Stimulated activated CD4-positive, alpha-beta T cell treated with anti-CD3 and anti-CD28 coated beads, Interleukin-1b, Interleukin-23, amount 100 ng/mL, for 4 hours (primary cell): Measurements from ENCODE around the gene PDCD5.
A peak's percentile ranks its signal among the peaks of the same experiment; 100 is the strongest.
"Not testable (repeated sequence)": the region's sequence is repeated elsewhere in the genome, so short reads cannot be mapped to it uniquely, and the experiment has no call there.

Source experiments
- DNase-seq, 2 donors: peaks; one replicate each; pipeline ENCODE4 v3.0.0-alpha.2; 2020; ENCODE audit warnings: low read depth in 2 of 2

The PDCD5 gene

DNA sequence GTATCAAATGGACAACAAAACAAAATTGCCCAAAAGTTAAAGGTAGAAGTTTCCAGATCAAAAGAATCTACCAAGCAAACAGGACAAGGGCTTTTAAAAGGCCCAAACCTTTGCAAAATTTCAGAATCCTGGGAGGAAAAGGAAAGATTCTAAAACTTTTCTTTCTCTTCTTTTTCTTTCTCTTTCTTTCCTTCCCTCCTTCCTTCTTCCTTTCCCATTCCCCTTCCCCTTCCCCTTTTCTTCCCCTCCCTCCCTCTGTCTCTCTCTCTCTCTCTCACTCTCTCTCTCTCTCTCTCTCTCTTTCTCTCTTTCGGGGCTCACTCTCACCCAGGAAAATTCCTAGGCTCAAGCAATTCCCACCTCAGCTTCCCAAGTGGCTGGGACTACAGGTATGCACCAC lies 4.2 kb upstream of the PDCD5 start:
- DNase-seq = no peak

DNA sequence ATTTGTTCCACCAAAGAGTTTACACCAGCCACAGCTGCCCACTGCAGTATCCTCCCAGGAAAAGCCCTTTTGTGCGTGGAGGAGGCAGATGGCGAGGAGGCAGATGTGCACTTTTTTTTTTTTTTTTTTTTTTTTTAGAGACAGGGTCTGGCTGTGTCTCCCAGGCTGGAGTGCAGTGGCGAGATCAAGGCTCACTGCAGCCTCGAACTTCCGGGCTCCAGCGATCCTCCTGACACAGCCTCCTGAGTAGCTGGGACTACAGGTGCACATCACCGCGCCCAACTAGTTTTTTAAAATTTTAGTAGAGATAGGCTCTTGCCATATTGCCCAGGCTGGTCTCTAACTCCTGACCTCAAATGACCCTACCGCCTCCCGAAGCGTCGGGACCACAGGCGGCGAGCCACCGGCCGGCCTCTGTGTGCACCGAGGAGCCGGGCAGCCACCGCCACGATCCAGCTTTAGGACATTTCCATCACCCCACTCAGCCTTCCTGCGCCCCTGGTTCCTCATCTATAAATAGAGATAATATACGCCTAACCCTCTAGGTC lies 563 bp upstream of the PDCD5 start:
- DNase-seq = no peak

DNA sequence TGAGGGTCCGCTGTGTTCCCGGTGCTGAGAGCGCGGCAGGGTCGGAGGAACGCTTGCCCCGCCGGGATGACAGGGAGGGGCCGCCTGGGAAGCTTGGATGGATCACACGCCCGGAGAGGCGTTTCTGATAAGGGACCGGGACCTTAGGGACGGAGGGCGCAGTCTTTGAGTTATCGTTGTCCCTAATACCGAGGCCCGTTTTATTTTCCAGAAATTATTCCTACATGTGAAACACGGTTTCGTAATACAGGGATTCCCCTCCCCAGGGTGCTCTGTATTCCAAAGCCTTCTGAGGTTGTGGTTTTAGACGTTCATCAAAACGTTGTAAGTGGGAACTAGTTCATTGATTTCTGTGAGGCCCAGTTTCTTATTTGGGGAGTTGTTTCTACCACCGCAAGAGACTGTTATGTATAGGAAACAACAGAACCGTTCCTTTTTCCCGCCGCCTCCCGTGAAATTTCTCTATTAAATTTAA lies 752 bp downstream of the PDCD5 start:
- no peak for DNase-seq

DNA sequence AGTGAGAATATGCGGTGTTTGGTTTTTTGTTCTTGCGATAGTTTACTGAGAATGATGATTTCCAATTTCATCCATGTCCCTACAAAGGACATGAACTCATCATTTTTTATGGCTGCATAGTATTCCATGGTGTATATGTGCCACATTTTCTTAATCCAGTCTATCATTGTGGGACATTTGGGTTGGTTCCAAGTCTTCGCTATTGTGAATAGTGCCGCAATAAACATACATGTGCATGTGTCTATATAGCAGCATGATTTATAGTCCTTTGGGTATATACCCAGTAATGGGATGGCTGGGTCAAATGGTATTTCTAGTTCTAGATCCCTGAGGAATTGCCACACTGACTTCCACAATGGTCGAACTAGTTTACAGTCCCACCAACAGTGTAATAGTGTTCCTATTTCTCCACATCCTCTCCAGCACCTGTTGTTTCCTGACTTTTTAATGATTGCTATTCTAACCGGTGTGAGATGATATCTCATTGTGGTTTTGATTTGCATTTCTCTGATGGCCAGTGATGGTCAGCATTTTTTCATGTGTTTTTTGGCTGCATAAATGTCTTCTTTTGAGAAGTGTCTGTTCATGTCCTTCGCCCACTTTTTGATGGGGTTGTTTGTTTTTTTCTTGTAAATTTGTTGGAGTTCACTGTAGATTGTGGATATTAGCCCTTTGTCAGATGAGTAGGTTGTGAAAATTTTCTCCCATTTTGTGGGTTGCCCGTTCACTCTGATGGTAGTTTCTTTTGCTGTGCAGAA lies 6.9 kb downstream of the PDCD5 start:
- DNase-seq = not testable (repeated sequence)

DNA sequence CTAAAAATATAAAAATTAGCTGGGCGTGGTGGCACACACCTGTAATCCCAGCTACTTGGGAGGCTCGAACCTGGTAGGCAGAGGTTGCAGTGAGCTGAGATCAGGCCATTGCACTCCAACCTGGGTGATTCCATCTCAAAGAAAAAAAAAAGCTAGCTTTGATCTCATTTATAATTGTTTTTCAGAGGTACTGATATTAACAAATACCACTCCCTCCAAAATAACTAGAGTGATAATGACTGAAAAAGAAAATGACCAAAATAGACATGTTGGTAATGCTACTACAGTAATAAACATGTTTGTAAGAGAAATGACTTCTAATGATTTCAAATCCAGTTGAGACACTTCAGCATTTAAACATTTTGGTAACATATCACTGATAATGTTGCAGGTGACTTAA lies 13.0 kb downstream of the PDCD5 start:
- DNase-seq = no peak

DNA sequence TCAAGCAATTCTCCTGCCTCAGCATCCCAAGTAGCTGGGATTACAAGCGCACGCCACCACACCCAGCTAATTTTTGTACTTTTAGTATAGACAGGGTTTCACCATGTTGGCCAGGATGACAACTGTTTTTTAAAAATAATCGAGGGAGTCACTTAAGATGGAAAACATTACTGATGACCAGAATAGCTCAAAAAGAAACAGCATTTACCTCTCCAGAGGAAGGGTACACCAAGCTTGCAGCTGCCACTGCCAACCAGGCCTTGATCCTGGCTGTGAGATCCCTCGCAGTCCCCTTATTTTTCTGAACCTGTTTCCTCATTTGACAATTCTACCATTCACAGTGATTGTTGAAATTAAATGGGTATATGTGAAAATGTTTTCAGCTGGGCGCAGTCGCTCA lies 14.5 kb downstream of the PDCD5 start:
- DNase-seq = no peak

DNA sequence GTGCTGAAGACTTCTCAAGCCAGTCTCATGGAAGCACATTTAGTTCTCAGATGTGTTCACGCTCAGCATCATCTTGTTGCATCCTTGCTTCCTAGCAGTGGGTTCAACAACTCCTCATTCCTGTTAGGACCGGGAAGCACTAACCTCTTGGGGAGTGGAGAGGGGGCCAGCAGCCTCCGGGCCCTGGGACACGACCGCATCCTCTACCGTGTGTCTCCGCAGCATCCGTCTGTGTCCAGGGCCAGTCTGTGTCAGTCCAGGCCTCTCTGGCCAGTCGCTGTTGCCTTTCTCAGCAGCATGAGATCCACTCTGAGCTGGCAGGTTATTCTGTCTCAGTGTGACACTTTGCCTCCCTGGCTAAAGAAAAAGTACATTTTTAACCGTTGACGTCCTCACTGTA lies 17.0 kb downstream of the PDCD5 start:
- DNase-seq = no peak

DNA sequence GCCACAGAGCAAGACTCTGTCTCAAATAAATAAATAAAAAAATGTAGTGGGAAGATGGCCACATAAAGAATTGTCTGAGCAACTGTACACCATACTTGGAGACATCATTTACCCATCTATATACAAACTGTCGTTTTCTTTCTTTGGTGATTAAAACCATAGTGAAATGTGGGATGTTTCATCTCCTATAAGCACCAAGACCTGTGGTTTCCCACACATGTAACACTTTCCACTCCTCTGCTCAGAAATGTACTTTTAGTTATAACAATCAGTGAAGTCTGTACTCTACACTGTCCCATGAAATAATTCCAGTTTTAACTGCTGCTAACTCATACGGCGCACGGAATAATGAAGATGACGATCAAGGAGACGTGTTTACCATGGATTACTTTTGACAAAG lies 18.3 kb downstream of the PDCD5 start:
- no peak for DNase-seq

DNA sequence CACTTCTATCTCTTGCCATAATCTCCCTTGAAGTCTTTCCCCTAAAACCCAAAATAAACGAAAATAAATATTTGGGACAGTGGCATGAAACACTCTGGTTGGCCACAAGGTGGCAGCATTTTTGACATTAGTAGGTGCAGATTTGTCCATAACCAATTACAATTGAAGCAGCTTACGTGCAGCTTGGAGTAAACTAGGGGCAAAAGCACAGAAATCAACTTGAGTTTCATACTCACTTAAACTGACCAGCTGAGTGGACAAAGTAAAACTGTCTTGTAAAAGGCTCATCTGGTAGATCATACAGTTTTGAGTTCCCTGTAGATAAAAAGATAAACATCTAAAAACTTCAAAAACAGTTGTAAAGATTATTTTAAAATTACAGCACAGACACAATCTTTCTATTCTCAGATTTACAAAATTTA lies 18.8 kb downstream of the PDCD5 start:
- DNase-seq = peak in 1 of 2 donors; percentile 45

DNA sequence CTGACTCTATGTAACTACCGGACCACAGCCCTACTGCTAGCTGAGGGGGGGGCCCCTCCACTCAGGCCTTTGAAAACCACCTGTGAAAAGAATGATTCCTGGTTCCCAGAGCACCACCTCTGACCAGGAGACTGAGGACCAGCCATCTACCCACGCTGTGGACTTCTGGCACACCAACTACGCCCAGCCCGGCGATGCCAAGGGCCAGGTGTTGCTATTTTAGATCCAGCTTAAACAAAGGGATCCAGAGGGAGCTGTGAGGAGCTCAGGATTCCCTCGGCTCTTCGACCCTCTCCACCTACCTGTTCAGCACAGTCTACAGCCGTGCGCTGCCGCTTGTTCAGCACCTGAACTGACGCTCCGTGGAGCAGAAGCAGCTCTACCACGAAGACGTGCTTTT lies 23.0 kb downstream of the PDCD5 start:
- DNase-seq = no peak

DNA sequence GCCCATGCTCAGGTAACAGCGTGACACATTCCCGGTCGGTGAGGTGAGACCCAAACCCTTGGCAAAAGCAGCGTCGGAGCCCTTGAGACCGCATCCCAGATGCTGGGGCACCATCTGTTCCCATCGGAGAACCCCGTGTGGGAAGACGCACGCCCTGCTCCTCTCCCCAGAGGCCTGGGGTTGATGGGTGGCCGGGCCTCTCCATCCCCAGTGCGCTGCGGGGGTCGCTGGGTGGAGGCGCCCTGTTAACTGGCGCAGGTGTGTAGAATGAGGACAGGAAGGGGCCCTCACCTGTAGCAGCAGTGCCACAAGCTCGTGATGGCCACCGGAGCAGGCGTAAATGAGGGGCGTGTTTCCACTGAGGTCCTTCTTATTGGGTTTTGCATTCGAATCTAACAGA lies 24.6 kb downstream of the PDCD5 start:
- no peak for DNase-seq

DNA sequence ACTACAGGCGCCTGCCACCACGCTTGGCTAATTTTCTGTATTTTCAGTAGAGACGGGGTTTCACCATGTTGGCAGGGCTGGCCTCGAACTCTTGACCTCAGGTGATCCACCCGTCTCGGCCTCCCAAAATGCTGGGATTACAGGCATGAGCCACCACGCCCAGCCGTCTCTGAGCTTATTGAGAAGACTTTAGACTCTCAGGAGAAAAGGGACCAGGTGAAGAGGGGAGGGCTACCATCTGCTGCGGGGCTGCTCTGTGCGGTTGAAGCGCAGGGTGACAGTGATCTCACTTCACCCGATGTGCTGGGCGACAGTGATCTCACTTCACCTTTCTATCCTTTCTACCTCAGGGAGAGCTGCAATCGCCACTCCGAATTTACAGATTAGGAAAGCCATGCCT lies 25.3 kb downstream of the PDCD5 start:
- no peak for DNase-seq

DNA sequence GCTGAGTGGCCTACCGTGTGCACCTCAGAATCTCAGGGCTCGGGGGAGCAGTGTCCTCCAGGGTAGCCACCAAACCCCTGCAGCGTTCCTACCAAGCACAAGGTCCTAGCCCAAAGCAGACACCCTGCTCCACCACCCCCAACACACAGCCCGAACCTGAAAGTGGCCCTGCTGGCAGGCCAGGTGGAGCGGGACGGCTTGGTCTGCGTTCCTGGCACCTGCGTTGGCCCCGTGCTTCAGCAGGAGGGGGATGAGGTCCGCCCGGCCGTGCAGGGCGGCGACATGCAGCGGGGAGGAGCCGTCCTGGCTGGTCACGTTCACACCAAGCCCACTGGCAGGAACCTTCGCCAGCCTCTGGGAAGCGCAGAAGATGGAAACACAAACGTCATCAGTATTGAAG lies 26.5 kb downstream of the PDCD5 start:
- DNase-seq = no peak

DNA sequence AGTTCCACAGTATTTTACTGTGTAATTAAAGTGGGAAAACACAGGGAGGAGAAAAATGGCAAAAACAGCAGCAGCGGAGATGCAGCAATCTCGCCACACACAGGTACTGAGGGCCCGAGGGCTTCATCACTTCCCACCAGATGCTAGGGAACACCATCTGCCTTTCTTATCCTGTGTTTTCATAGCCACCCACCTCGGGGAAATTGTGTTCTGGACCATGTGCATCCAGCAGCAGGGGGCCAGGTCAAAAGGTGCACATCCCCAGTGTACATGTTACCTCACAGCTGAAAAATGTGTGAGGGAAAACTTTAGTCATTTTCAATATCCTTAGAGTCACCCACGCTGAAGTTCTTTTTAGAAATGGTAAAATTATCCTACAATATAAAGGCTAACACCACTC lies 30.2 kb downstream of the PDCD5 start:
- no peak for DNase-seq

DNA sequence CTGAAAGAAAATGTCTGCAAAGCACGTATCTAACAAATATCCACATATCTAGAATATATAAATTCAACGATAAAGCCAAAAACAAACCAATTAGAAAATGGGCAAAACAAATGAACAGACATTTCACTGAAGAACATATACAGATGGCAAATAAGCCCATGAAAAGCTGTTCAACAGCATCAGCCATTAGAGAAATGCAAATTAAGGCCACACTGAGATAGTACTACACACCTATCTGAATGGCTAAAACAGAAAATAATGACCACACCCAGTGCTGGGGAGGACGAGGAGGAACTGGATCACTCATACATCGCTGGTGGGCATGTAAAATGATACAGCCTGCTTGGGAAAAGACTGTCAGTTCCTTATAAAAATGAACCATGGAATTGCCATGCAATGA lies 32.0 kb downstream of the PDCD5 start:
- no peak for DNase-seq

DNA sequence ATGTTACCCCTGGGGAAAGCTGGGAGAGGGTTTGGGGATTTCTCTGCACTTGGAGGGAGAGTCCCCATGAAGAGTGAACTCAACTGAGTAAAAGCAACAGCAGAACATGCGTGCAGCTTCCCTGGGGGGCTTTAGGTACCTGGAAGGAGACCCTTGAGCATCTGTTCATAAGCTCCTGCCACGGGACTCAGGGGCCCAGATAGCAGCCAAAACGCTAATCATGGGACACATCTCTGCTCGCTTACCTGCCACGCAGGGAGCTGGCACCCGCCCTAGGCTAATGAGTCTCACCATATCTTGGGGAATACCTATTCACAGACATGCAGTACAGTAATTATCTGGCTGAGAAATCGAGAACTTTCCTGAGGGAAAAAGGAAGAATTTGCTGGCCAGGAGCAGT lies 33.9 kb downstream of the PDCD5 start:
- DNase-seq = no peak

DNA sequence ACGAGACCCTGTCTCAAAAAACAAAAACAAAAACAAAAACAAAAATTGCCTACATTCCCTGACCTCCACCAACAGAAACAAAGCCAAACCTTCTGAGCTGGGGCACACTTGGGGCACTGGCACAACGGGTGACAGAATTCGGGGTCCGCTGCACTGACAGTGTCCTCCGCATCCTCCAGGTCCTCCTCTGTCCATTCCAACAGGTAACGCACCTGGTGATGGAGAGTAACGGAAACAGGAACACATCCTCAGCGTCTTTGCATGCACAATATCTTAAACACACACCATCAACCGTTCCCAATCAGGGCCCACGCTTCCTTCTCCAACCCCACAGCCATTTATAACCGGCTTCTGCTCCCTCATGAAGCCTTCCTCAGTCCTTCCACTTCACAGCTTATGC lies 34.6 kb downstream of the PDCD5 start:
- DNase-seq = no peak

DNA sequence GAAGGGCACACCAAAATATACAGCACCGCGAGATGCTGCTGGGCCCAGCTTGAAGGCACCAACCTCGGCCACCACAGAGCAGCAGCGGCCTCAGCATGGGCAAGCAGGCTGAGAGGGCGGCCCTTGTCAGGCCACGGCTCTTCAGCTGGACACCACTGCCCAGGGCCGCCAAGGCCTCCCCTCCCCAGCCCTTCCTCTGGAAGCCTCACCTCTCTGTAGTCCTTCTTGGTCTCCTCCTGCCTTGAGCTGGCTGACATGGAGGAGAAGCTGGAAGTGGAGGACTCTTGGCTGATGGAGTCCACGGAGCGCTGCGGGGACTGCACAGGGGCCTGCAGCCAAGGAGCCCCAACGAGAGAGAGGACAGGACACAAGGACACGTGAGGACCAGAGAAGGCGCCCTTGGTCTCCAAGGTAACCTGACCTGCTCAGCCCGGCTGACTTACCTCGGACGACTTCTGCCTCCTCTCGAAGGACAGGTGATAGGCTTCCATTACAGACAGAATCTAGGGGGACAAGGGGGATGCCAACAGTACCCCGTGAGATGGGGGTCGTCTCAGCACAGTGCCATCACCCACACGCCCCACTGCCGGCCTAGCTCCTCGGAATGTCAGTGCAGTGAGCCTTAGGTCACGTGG lies 38.2 kb downstream of the PDCD5 start:
- no peak for DNase-seq

DNA sequence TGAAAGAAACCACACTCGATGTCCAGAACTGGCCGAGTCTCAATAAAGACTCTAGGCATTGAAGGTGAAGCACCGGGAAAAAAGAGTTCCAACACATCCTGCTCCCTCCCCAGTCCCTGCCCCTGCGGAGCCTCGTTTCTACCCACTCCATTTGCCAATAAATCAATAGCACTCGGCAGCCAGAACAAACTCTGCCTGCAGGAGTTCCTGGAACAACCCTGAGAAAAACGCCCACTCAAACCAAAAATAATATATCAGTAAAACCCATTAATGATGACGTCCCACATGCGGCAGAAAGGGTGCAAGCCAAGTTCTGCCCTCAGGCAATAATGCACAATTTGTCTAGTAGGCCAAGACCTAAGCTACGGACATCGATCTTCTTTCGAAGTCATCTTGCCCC lies 41.0 kb downstream of the PDCD5 start:
- no peak for DNase-seq

DNA sequence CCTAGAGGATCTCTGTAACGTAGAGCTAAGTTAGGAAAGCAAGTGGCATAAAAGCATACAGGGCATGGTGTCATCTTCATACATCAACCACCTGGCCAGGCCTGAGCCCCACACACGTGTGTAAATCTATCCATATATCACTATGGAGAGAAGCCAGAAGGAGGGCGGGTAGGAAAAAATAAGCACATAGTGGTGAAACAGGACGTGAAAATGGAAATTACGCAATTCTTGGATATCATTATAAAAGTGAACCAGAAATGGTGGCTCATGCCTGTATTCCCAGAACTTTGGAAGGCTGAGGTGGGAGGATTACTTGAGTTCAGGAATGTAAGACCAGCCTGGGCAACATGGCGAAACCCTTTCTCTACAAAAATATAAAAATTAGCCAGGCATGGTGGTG lies 43.4 kb downstream of the PDCD5 start:
- DNase-seq = no peak

DNA sequence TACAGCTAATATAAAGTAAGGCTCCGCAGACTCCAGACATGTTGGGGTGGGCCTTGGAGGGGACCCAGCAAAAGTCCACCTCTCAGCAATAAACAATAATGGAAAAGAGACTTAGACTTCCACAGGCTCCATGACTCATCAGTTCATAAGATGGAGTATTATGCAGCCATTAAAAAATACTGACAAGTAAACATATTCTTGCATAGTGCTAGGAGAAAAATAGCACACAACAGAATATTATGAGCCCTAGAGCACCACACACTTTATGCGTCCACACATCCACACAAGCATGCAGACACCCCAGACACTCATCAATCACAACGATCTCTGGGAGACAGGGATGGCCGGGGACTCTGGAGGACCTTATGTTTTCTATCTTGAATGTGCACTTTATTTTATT lies 46.0 kb downstream of the PDCD5 start:
- DNase-seq = no peak

DNA sequence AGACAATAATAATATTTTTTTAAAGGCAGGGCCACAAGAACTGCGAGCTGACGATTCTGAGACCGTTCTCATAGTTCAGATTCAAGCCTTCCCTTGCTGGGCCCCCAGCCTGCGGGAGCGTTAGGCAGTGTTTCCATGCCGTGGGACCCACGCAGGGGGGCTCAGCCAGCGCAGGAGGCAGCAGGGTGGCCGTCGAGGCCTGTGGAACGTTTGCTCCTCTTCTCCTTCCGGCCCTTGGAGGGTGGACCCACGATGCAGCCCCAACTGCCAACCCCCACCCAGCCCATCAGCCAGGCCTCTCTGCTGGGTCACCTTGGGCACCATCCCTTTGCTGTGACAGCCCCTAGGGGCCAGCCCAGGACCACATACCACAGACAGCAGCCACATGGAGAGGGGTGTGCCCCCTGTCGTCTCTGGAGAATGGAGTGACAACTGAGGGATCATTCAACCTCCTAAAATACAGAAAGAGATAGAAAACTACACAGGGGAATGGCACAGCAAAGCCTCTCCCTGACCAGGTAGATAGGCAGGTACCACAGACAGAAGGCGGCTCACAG lies 46.8 kb downstream of the PDCD5 start:
- DNase-seq = no peak

DNA sequence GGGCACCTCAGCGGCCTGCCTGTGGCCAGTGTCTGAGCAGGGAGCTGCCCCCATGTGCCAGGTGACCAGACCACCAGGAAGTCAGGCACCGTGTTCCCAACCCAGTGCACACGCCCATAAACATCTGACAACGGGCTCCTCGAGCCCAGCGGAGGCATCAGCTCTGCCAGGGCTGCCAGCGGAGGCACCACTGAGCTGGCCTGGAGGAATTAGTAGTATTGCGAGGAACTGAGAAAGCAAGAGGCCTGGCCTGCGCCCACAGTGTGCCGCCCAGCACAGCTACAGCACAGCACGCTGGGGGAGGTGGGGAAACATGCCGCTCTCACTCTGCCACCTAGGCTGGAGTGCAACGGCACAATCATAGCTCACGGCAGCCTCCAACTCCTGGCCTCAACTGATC lies 49.3 kb downstream of the PDCD5 start:
- no peak for DNase-seq
